ENCODE data around the gene TBL1X. TPM values are rescaled to one million over a fixed set of nuclear protein-coding genes. Genes with fewer than 3 reads are reported as not detected.

TBL1X gene
- total and polyA plus RNA-seq, 2 of the 4 experiments (the other 2 are of a cell fraction), result 16.2 to 20.8 TPM

DNA sequence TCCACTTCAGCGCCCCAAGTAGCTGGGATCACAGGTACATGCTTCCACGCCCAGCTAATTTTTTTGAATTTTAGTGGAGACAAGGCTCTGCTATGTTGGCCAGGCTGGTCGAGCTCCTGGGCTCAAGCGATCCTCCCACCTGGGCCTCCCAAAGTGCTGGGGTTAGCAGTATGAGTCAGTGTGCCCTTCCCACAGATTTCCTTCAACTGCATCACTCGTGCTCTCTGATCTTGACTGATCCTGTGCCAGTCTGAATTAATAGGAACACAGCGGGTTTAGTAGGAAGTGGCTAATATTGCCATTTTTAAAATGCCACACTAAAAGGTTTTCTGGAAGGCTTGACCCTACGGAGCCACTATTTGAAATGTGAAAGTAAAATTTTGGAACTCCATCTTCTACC is 317.1 kb downstream of the TBL1X start:
- no peak overlapping the region for H3K56ac ChIP-seq (ENCODE audit: extremely low read depth, insufficient read depth, low read length)
- no peak for ATAC-seq (ENCODE audit: low read depth)
- CTCF ChIA-PET, result no interaction called here
- H2AFZ ChIP-seq (replicated peaks; ENCODE audit: low read length, poor library complexity), result no peak overlapping the region
- WGBS, 2 experiments (ENCODE audit: extremely low coverage in 2 of 2, insufficient read length in 1 of 2), result 83% methylated on average over 1 of the region's 7 CpGs; no CpG with 5 or more reads in 1 of the 2 experiments
- H2BK5ac ChIP-seq (ENCODE audit: low read depth, low read length, poor library complexity, severe bottlenecking), result no peak overlapping the region
- POLR2A ChIA-PET (ENCODE audit: unreplicated experiment), result no interaction called here
- no peak for TF ChIP-seq NFE2L2 (IDR thresholded peaks at IDR 0.05; ENCODE audit: low read depth, low read length)
- TF ChIP-seq, protein P1, sequence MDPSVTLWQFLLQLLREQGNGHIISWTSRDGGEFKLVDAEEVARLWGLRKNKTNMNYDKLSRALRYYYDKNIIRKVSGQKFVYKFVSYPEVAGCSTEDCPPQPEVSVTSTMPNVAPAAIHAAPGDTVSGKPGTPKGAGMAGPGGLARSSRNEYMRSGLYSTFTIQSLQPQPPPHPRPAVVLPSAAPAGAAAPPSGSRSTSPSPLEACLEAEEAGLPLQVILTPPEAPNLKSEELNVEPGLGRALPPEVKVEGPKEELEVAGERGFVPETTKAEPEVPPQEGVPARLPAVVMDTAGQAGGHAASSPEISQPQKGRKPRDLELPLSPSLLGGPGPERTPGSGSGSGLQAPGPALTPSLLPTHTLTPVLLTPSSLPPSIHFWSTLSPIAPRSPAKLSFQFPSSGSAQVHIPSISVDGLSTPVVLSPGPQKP (IDR thresholded peaks at IDR 0.05; ENCODE audit: borderline replicate concordance, low read depth, low read length), result no peak
- no peak for TF ChIP-seq RFX5 (IDR thresholded peaks at IDR 0.05; ENCODE audit: low read depth, low read length)
- TF ChIP-seq CEBPB (IDR thresholded peaks at IDR 0.05; ENCODE audit: low read depth, low read length), result no peak
- no TSS peak for BruUV-seq (replicated peaks)
- H3K4me1 ChIP-seq (ENCODE audit: control insufficient read depth, insufficient read depth, low read length), result no peaks in the 10 kb centered on the region
- dilution Hi-C loops (cut with HindIII; ENCODE audit: low sequenced_read_pairs, unreplicated experiment), result no loop called here
- in situ Hi-C loops (cut with MboI; ENCODE audit: low sequenced_read_pairs), result no loop called here
- H4K20me1 ChIP-seq (ENCODE audit: insufficient read depth, low read length), result no peaks in the 10 kb centered on the region
- H3K4me3 ChIP-seq (ENCODE audit: insufficient read depth, low read depth, low read length), result no peak overlapping the region
- H2BK20ac ChIP-seq (ENCODE audit: low read depth, low read length), result no peak overlapping the region
- no peak overlapping the region for H4K91ac ChIP-seq (ENCODE audit: insufficient read depth, low read depth, low read length)
- H3K9me3 ChIP-seq (ENCODE audit: control insufficient read depth, insufficient read depth, low read length), result peaks cover 8% of the 10 kb centered on the region
- no peak overlapping the region for H2BK15ac ChIP-seq (ENCODE audit: low read depth, low read length)
- H4K5ac ChIP-seq (ENCODE audit: low read depth, low read length), result no peak overlapping the region
- H3K79me1 ChIP-seq (ENCODE audit: low read depth in 1 of 2, low read length in 2 of 2), result no peaks in the 10 kb centered on the region
- no peak overlapping the region for H3K18ac ChIP-seq (ENCODE audit: low read depth, low read length)
- no peak overlapping the region for H3K23ac ChIP-seq (ENCODE audit: low read depth, low read length)
- no peak for DNase-seq
- H2BK120ac ChIP-seq (ENCODE audit: low read depth, low read length), result no peak overlapping the region
- H3K27me3 ChIP-seq (ENCODE audit: control insufficient read depth, insufficient read depth, low read length), result peaks cover 13% of the 10 kb centered on the region; the same call in 1 of the 2 replicates
- no peak overlapping the region for H3K27ac ChIP-seq (ENCODE audit: insufficient read depth, low read length)
- intact Hi-C loops (cut with micrococcal nuclease), result no loop called here
- no peak overlapping the region for H3K4me2 ChIP-seq (ENCODE audit: low read depth, low read length)
- no peak overlapping the region for H3K14ac ChIP-seq (replicated peaks; ENCODE audit: low read depth, low read length)
- H3K36me3 ChIP-seq (ENCODE audit: control insufficient read depth, insufficient read depth, low read length), result no peaks in the 10 kb centered on the region
- no peak overlapping the region for H3K9ac ChIP-seq (ENCODE audit: low read depth, low read length)
- no peak overlapping the region for H2AK9ac ChIP-seq (replicated peaks; ENCODE audit: low read depth, low read length, poor library complexity)
- H3K9me1 ChIP-seq (ENCODE audit: insufficient read depth, low read length), result no peaks in the 10 kb centered on the region
- no peak overlapping the region for H4K8ac ChIP-seq (ENCODE audit: low read depth in 2 of 2, low read length in 2 of 2)
- H3K4ac ChIP-seq (ENCODE audit: low read depth, low read length), result no peak overlapping the region
- no peak overlapping the region for H2AK5ac ChIP-seq (ENCODE audit: low read depth, low read length)

Data from IMR-90 (cell line).